Measurements from ENCODE around the gene TMEM163. TPM values are rescaled to one million over a fixed set of nuclear protein-coding genes. Genes with fewer than 3 reads are reported as not detected.
A peak's percentile ranks its signal among the peaks of the same experiment; 100 is the strongest.

TMEM163 gene
- polyA plus RNA-seq, 6 donors from 2014 or later = 0.33 to 1.0 (median 0.47) TPM

DNA sequence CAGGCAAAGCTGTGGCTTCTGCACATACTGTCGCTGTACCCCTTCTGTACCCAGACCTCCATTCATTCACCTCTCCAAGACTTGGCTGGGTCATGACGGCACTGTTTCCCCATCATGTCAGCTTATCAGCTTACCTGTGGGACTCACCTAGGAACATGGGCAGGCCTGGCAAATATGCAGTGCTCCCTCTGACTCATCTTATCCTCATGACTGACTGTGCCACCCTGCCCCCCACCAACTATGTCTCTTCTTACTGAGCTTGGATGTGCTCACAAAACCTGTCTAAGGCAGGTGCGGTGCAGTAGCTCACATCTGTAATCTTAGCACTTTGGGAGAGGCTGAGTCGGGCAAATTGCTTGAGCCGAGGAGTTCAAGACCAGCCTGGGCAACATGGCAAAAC lies 312.5 kb downstream of the TMEM163 start:
- Mint-ChIP-seq H3K36me3 (peaks cover 12 to 17% of the 10 kb centered on the region in 2 donors), H3K9me3 (no peaks in the 10 kb centered on the region), H3K4me3 (no peak overlapping the region), H3K27me3 (no peaks in the 10 kb centered on the region), H3K4me1 (peaks cover 46 to 61% (median 54%) of the 10 kb centered on the region in 3 donors), H3K27ac (peak overlapping the region in 4 of 6 donors; percentile 69 to 87 (median 78))
- DNase-seq (no peak), ATAC-seq (ENCODE audit: low read depth in 2 of 2) (no peak)

Other genes with a start within 250 kb of the TMEM163 start
- gene ACMSD, start 119.6 kb upstream of the TMEM163 start, polyA plus RNA-seq (ENCODE audit: low read depth in 6 of 6) = not detected
- gene CCNT2, start 199.8 kb upstream of the TMEM163 start, polyA plus RNA-seq (ENCODE audit: low read depth in 6 of 6) = 10 to 100 TPM; 28.9 to 37.3 (median 33.3) TPM

All from naive B cell (primary cell).